Upper lobe of left lung (tissue), 6 donors: Measurements from ENCODE around the gene EXOC4. TPM values are rescaled to one million over a fixed set of nuclear protein-coding genes. Genes with fewer than 3 reads are reported as not detected.

Experiments
- ATAC-seq, 2 donors: fragments of 200-7000 bp; cut with Tn5 transposase; one replicate each; pipeline ENCODE4 v1.9.1; 2022; ENCODE audit warnings: mild to moderate bottlenecking in 2 of 2, moderate library complexity in 2 of 2; ENCODE audit not compliant: low FRiP score in 2 of 2
- DNase-seq, 2 donors: peaks; one replicate each; pipeline ENCODE4 v3.0.0-alpha.2; 2019 to 2020
- H3K27ac ChIP-seq, 4 donors: fragments of 200-600 bp; sonication (generic); one replicate each; pipeline ENCODE4 v1.5.1; 2016 to 2019
- H3K27me3 ChIP-seq, 4 donors: fragments of 200-600 bp; sonication (generic); one replicate each; pipeline ENCODE4 v1.5.1; 2017 to 2019
- H3K36me3 ChIP-seq, 4 donors: fragments of 200-600 bp; sonication (generic); one replicate each; pipeline ENCODE4 v1.5.1; 2016 to 2019
- H3K4me1 ChIP-seq, 4 donors: fragments of 200-600 bp; sonication (generic); one replicate each; pipeline ENCODE4 v1.5.1; 2018 to 2019
- H3K4me3 ChIP-seq, 4 donors: fragments of 200-600 bp; sonication (generic); one replicate each; pipeline ENCODE4 v1.5.1; 2017 to 2019; ENCODE audit warnings: mild to moderate bottlenecking in 2 of 4, moderate library complexity in 1 of 4
- H3K9me3 ChIP-seq, 4 donors: fragments of 200-600 bp; sonication (generic); one replicate each; pipeline ENCODE4 v1.5.1; 2018 to 2019
- CTCF ChIP-seq, 6 experiments: fragments of 450-650 bp in 4 of 6; fragments of 200-600 bp in 2 of 6; sonication (generic) in 2 of 6; IDR thresholded peaks; one replicate each; pipeline ENCODE4 v1.5.1; 2016 to 2019; ENCODE audit warnings: antibody characterized with exemption in 6 of 6
- EP300 ChIP-seq, 4 donors: sonication (generic); formaldehyde crosslinking; IDR thresholded peaks; one replicate each; pipeline ENCODE4 v1.5.1; 2017; ENCODE audit warnings: antibody characterized with exemption in 4 of 4, control low read depth in 2 of 4
- POLR2A ChIP-seq, 4 donors: fragments of 450-650 bp; IDR thresholded peaks; one replicate each; pipeline ENCODE4 v1.5.1; 2016 to 2017; ENCODE audit warnings: antibody characterized with exemption in 4 of 4, mild to moderate bottlenecking in 2 of 4
- POLR2AphosphoS5 ChIP-seq, 2 donors: sonication (generic); formaldehyde crosslinking; IDR thresholded peaks; one replicate each; pipeline ENCODE4 v1.5.1; 2017; ENCODE audit warnings: antibody characterized with exemption in 2 of 2
- whole genome bisulfite sequencing, 2 donors: methylation state at CpG; one replicate each; pipeline ENCODE4 v1.1.5; 2017 to 2018; 5-methylcytosine and 5-hydroxymethylcytosine counted together
- total RNA-seq, 6 donors: library from RNA; depleted of rRNA in 4 of 6; stranded (reverse); fragments of >200 nt in 4 of 6; gene quantifications; one replicate each; pipeline versions ENCODE4 v1.1.0 to v1.2.1, GENCODE V29; 2016 to 2021
- donor health status: DM: no; HTN: no; CAD: no; lungs with moderate emphysema.
- donor health status: DM: no; HTN: yes; CAD: no; lungs with severe emphysema.

The EXOC4 gene
- total RNA-seq, 6 donors from 2014 or later, result 56.3 to 325 (median 99.4) TPM

GRCh38 chr7:133386205-133386604 is 133.3 kb downstream of the EXOC4 start:
- no peak overlapping the region for H3K27ac ChIP-seq
- H3K4me1 ChIP-seq, result no peaks in the 10 kb centered on the region
- ATAC-seq, result no peak
- no peak overlapping the region for H3K4me3 ChIP-seq
- H3K36me3 ChIP-seq, result no peaks in the 10 kb centered on the region
- H3K27me3 ChIP-seq, result no peaks in the 10 kb centered on the region
- WGBS, 2 donors, result 82% methylated on average over 2 of the region's 2 CpGs
- no peak for TF ChIP-seq EP300 (IDR thresholded peaks at IDR 0.05)
- no peak for TF ChIP-seq POLR2A (IDR thresholded peaks at IDR 0.05)
- TF ChIP-seq POLR2AphosphoS5 (IDR thresholded peaks at IDR 0.05), result no peak
- no peak for TF ChIP-seq CTCF (IDR thresholded peaks at IDR 0.05)
- no peaks in the 10 kb centered on the region for H3K9me3 ChIP-seq
- DNase-seq, result no peak

GRCh38 chr7:133389727-133390126 is 136.8 kb downstream of the EXOC4 start:
- DNase-seq (no peak), ATAC-seq (no peak)
- Histone ChIP-seq H3K27me3 (no peaks in the 10 kb centered on the region), H3K4me3 (no peak overlapping the region), H3K9me3 (no peaks in the 10 kb centered on the region), H3K36me3 (no peaks in the 10 kb centered on the region), H3K4me1 (no peaks in the 10 kb centered on the region), H3K27ac (no peak overlapping the region)
- TF ChIP-seq POLR2AphosphoS5 (IDR thresholded peaks at IDR 0.05) (no peak), CTCF (IDR thresholded peaks at IDR 0.05) (no peak), EP300 (IDR thresholded peaks at IDR 0.05) (no peak), POLR2A (IDR thresholded peaks at IDR 0.05) (no peak)
- 93 to 95% methylated on average over 4 of the region's 4 CpGs for WGBS, 2 donors

DNA sequence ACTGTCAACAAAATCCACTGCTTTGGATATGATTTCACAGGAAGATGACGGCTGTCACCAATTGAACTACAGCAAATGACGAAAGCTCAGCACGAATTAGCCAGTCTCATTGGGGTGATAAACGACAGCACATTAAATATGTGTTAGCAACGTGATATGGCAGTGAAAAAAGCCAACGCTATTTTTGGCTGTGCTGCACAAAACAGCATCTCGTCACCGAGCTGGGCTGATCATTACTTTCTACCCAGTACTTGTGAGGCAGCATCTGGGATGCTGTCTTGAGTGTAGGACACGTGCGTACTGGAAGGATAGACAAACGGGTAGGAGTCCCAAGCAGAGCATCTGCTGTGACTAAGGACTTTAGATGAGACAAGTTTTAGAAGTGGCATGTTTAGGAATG is 138.3 kb downstream of the EXOC4 start:
- TF ChIP-seq POLR2AphosphoS5 (IDR thresholded peaks at IDR 0.05), result no peak
- no peak for TF ChIP-seq CTCF (IDR thresholded peaks at IDR 0.05)
- no peak for TF ChIP-seq POLR2A (IDR thresholded peaks at IDR 0.05)
- H3K36me3 ChIP-seq, result no peaks in the 10 kb centered on the region
- DNase-seq, result no peak
- H3K27me3 ChIP-seq, result no peaks in the 10 kb centered on the region
- H3K4me1 ChIP-seq, result no peaks in the 10 kb centered on the region
- 90 to 93% methylated on average over 11 of the region's 11 CpGs for WGBS, 2 donors
- no peak for ATAC-seq
- no peak overlapping the region for H3K27ac ChIP-seq
- no peaks in the 10 kb centered on the region for H3K9me3 ChIP-seq
- no peak overlapping the region for H3K4me3 ChIP-seq

DNA sequence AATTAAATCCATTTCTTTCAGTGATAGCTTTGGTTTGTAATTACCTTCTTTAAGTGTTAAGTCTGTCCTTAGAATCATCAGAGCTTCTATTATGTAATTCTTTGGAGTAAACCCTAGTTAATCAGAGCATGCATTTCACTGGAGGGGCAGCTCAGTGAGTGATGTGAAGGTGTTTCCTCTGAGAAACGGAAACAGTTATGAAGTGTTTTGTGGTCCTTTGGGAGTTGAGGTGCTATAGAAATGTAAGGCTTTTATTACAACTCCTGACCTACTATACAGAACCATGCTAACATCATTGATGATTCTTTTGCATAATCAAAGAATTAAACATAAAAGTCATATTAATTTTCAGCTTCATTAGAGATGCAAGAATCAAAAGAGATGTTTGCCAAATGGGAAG is 141.5 kb downstream of the EXOC4 start:
- Histone ChIP-seq H3K9me3 (no peaks in the 10 kb centered on the region), H3K4me1 (no peaks in the 10 kb centered on the region), H3K27me3 (no peaks in the 10 kb centered on the region), H3K4me3 (no peak overlapping the region), H3K36me3 (no peaks in the 10 kb centered on the region), H3K27ac (no peak overlapping the region)
- 65 to 74% methylated on average over 1 of the region's 1 CpG for WGBS, 2 donors
- no peak for DNase-seq
- no peak for ATAC-seq
- TF ChIP-seq POLR2A (IDR thresholded peaks at IDR 0.05) (no peak), POLR2AphosphoS5 (IDR thresholded peaks at IDR 0.05) (no peak), CTCF (IDR thresholded peaks at IDR 0.05) (no peak), EP300 (IDR thresholded peaks at IDR 0.05) (no peak)

DNA sequence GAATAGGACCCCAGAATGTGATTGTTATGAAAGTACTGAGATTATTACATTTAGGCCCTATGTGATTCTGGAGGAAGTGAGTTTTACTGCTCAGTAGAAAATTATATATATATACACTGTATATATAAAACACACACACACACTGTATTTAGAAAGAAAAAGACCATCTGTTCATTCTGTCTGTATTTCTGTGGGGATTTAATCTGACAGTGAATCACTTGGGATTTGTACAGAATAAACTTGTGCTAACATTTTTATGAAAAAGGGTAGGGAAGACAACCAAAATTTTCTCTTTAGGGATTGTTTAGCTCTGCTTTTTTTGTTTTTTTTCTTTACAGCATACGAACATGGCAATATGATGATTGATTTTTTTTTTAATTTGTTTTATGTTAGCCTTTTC is 142.7 kb downstream of the EXOC4 start:
- no peak for TF ChIP-seq EP300 (IDR thresholded peaks at IDR 0.05)
- TF ChIP-seq POLR2AphosphoS5 (IDR thresholded peaks at IDR 0.05), result no peak
- TF ChIP-seq CTCF (IDR thresholded peaks at IDR 0.05), result no peak
- no peak for TF ChIP-seq POLR2A (IDR thresholded peaks at IDR 0.05)
- H3K36me3 ChIP-seq, result no peaks in the 10 kb centered on the region
- DNase-seq (no peak), ATAC-seq (no peak)
- H3K27ac ChIP-seq, result no peak overlapping the region
- H3K27me3 ChIP-seq, result no peaks in the 10 kb centered on the region
- 81 to 88% methylated on average over 1 of the region's 1 CpG for WGBS, 2 donors
- no peaks in the 10 kb centered on the region for H3K9me3 ChIP-seq
- H3K4me1 ChIP-seq, result no peaks in the 10 kb centered on the region
- no peak overlapping the region for H3K4me3 ChIP-seq
